ENCODE data around the gene LIMS4.
"Not testable (repeated sequence)": the region's sequence is repeated elsewhere in the genome, so short reads cannot be mapped to it uniquely, and the experiment has no call there.

DNA sequence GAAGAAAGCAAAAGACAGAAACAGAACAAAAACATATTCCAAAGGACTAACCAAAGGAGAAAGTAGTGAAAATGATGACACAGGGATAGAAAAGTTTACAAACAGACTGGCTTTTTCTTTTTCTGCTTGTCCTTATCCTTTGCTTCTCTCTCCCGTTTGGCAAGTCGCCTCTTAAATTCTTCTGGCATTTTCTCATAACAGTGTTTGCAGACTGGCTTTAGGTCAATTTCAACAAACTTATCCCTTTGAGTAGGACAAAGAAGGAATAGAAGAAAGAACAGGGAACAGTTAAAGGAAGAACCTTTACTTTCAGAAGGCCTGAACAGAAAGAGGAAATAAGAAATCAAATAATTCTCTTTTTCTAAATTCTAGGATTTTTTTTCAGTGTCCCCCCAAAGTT is 26.0 kb downstream of the LIMS4 start:
- TF ChIP-seq POLR2A (IDR thresholded peaks at IDR 0.05), result not testable (repeated sequence)
- TF ChIP-seq, protein P1, sequence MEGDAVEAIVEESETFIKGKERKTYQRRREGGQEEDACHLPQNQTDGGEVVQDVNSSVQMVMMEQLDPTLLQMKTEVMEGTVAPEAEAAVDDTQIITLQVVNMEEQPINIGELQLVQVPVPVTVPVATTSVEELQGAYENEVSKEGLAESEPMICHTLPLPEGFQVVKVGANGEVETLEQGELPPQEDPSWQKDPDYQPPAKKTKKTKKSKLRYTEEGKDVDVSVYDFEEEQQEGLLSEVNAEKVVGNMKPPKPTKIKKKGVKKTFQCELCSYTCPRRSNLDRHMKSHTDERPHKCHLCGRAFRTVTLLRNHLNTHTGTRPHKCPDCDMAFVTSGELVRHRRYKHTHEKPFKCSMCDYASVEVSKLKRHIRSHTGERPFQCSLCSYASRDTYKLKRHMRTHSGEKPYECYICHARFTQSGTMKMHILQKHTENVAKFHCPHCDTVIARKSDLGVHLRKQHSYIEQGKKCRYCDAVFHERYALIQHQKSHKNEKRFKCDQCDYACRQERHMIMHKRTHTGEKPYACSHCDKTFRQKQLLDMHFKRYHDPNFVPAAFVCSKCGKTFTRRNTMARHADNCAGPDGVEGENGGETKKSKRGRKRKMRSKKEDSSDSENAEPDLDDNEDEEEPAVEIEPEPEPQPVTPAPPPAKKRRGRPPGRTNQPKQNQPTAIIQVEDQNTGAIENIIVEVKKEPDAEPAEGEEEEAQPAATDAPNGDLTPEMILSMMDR (IDR thresholded peaks at IDR 0.05), result not testable (repeated sequence)
